ENCODE measurements around the gene GPHN.

Gene GPHN

DNA sequence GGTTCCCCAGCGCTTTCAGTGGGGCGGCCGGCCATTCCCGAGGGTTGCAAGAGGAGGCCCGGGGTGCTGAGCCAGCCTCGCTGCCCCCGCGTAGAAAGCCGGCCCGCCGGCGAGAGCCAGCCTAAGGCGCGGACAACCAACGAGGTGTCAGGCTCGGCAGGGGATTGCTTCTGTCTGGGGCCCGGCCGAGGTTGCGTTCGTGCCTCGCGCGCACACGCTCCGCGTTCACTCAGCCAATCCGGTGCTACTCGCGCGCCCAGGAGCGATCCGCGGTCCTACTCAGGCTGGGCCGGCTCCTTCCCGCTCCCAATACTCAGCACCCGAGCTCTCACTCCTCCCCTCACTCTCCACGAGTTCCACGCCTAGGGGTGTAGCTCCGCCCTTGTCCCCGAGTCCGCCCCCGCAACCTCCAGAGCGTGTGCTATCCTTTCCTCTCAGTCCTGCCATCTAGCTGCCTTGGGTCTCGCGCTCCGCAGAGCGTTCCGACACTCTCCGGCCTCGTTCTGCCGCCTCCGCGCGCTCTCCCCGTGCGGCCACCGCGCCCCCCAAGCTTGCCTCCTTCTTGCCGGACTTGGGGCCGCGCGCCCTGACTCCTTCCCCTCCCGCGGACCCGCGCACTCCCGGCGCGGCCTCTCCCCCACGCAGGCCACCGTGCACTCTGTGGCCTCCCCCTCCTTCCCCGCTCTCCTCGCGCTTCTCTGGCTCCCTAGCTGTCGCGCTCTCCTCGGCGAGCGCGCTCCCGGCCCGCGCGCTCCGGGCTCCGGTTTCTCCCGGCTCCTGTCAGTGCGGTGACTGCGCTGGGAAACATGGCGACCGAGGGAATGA lies at the start of gene GPHN:
Gene GPHN, plus strand, starts transcription at position 426 of the 825 bp plus-strand sequence.
- peak; percentile 88 for DNase-seq (ENCODE audit: low spot score)

- no peak for DNase-seq (ENCODE audit: low spot score)
These were observed 48.3 kb upstream of the GPHN start for GRCh38 chr14:66459603-66460002.

- DNase-seq (ENCODE audit: low spot score) = no peak
These were observed 43.7 kb upstream of the GPHN start for GRCh38 chr14:66464261-66464660.

DNA sequence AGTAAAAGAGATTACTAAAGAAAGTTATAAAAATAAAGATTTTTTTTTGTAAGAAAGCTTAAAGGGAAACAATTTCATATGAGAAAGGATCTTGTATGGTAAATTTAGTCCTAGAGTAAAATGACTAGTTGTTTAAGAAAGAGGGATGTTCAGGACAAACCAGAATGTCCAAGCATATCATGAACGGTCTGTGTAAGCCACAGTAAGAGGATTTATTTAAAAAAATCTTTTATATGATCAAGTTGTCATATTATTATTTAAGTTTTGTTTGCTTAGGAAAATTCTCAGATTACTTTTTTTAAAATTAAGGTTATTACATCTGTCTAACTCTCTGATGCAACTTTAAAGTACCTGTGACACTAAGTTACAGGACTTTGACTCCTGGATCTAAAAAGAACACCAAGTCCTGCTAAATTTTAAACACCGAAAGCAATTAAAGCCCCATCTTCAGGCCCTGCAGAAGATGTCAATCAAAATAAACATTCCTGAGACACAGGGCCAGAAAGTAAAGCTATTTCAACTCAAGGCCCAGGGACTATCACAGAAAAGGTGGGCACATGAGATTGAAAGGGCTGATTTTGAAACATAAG lies 39.1 kb upstream of the GPHN start:
- no peak for DNase-seq (ENCODE audit: low spot score)

GRCh38 chr14:66471584-66471983 lies 36.4 kb upstream of the GPHN start:
- no peak for DNase-seq (ENCODE audit: low spot score)

- no peak for DNase-seq (ENCODE audit: low spot score)
These were observed 35.7 kb upstream of the GPHN start for GRCh38 chr14:66472251-66472650.

- DNase-seq (ENCODE audit: low spot score) = no peak
These were observed 34.7 kb upstream of the GPHN start for GRCh38 chr14:66473223-66473622.

- no peak for DNase-seq (ENCODE audit: low spot score)
These were observed 31.0 kb upstream of the GPHN start for GRCh38 chr14:66476964-66477363.

- no peak for DNase-seq (ENCODE audit: low spot score)
These were observed 30.4 kb upstream of the GPHN start for GRCh38 chr14:66477567-66477966.

DNA sequence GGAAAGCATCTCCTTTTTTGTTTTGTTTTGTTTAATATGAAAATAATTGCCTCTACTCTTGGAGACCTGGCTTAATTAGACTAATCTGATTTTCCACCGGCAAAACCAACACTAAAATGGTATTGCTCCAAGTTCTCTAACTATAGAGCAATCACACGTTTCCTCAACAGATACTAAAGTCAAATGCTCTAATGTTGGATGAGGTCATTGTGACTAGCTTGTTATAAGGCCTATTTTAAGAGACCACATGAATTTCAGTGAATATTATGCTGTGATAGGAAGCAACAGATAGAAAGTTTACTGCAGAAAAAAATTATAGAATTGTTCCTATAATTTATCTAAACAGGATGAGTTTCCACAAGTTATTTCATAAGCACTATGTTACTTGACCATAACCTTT lies 25.1 kb upstream of the GPHN start:
- DNase-seq (ENCODE audit: low spot score) = no peak

DNA sequence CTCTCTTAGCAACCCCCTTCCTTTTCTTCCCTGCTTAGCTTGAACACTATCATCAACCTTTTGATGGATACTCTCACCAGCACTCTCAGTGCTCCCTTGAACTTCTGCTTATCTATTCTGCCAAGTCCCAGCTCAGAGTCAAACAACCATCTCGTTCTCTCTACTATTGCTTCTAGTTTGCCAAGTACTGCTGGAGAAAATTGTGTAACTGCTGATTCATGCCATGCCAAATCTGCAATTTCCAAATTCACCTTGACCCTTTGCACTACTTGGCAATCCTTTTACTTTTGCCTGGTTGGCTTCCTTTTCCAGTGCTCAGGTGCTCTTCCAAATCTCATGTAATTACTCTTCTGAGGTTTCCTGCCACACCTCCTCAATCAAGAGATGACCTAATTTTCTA lies 24.6 kb upstream of the GPHN start:
- DNase-seq (ENCODE audit: low spot score) = no peak

- DNase-seq (ENCODE audit: low spot score) = no peak
These were observed 22.9 kb upstream of the GPHN start for GRCh38 chr14:66485029-66485428.

DNA sequence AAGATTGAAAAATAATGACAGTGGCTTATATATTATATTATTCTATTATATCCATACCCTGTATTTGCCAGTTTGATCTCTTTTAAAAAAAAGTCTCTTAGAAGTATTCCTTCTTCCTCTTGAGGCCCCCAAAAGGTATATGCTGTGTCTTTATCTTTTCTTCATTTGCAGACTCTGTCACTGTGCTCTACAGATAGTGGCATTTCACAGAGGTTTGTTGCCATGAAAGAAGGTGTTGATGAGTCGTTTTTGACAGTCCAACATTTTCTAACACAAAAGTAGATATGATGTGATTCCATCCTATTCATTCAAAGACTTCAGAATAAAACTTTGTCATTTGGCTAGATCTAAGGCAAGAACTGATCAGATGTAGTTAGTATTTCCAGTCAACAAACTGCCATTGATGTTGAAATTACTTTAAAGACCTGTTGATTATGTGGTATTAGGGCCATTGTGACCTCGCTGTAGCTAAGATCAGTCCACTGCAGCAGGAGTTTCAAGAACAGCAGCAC lies 22.0 kb upstream of the GPHN start, which contains the start of gene CCDC196:
Gene CCDC196, plus strand, starts transcription at position 462 of the 512 bp plus-strand sequence. CDS start 132 bp downstream, outside the sequence.
- no peak for DNase-seq (ENCODE audit: low spot score)

- DNase-seq (ENCODE audit: low spot score) = no peak
These were observed 20.8 kb upstream of the GPHN start for GRCh38 chr14:66487164-66487563.

DNA sequence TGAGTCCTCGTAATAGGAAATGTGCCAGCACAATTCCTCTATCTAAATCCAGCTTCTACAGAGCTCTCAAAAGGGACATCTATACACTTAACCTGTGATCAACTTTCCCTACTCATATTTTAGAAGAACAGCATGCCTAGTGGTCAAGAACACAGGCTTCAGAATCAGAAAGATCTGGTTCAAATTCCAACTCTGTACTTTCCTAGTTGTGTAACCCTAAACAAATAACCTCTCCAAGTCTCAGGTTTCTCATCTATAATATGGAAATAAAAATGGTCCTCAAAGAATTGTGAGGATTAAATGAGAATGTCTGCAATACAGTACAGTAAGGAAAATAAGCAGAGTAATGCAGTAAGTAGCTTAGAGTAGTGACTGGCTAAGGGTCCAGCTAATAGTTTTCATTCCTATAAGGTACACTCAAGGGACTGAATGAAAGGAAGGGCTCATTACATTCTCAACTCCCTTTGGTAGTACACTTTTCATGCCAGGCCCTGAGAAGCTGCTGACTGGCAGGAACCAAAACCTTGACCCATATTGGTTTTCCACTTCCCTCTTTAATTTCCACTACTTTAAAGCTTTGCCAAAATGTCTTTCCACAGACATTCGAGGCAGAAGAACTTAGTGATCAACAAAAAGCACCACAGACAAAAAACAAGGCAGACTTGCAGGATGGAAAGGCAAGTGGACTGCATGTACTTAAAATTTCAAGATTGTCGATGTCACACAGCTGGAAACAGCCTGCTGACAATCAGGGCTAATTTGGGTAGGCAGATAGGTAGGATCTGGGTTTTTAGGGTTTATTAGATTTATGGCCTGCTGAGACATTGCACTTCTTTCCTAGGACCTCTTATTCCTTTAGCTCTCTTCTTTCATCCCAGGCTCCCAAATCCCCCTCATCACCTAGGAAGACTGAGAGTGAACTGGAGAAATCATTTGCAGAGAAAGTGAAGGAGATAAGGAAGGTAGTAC lies 17.5 kb upstream of the GPHN start:
- no peak for DNase-seq (ENCODE audit: low spot score)

- DNase-seq (ENCODE audit: low spot score) = no peak
These were observed 14.2 kb upstream of the GPHN start for GRCh38 chr14:66493750-66494149.

- DNase-seq (ENCODE audit: low spot score) = peak; percentile 46
These were observed 12.5 kb upstream of the GPHN start for GRCh38 chr14:66495218-66496098.

- DNase-seq (ENCODE audit: low spot score) = no peak
These were observed 11.6 kb upstream of the GPHN start for GRCh38 chr14:66496188-66496807.

DNA sequence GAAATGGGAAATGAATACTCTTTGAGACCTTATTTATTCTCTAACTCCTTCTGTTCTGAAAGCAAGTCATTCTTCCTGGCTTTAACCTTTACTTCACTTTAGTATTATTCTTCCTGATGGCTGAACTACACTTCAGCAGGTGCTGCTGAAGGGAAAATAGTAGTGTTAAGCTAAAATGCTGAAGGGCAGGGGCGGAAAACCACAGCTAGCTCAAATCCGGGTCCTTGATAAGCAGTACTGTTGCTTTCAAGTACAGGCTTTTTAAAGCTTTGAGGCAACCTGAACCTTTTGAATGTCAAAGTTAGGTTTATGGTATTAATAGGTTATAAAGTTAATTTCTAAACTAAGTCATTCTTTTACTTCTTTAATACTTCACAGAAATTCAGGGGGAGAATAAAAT lies 11.0 kb upstream of the GPHN start:
- DNase-seq (ENCODE audit: low spot score) = no peak

GRCh38 chr14:66498311-66498710 lies 9.6 kb upstream of the GPHN start:
- DNase-seq (ENCODE audit: low spot score) = no peak

GRCh38 chr14:66501592-66501991 lies 6.4 kb upstream of the GPHN start:
- no peak for DNase-seq (ENCODE audit: low spot score)
